Measurements from ENCODE around the gene PEBP1.

The PEBP1 gene

DNA sequence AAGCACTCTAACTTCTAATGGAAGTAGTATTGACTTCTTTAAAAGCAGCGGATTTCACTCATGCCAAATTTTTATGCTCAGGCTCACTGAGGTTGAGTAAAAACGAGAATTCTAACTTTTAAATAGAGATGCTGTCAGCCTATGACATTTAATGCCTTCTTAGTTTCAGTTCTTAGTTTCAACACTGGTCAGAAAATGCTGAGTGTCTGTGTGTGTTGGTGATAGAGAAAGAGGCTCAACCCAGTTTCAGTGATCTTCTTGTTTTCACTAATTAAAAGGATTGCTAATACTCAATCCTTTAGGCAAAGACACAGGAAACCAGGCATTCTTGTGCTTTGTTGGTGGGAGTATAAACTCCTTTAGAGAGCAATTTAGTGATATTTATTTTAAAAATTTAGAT lies 31.0 kb downstream of the PEBP1 start:
- no peaks in the 10 kb centered on the region for H3K4me1 ChIP-seq (ENCODE audit: control insufficient read depth, insufficient read depth, low read length, unreplicated experiment)
- H3K4me3 ChIP-seq (ENCODE audit: low read depth, low read length) = no peak overlapping the region
- H3K27me3 ChIP-seq (ENCODE audit: insufficient read depth, low read length) = no peaks in the 10 kb centered on the region
- H3K36me3 ChIP-seq (ENCODE audit: insufficient read depth, low read length) = peaks cover 14% of the 10 kb centered on the region
- H3K79me2 ChIP-seq (ENCODE audit: control insufficient read depth, insufficient read depth, low read length, unreplicated experiment) = no peaks in the 10 kb centered on the region
- no peak overlapping the region for H3K27ac ChIP-seq (ENCODE audit: low read depth, low read length)
- H2AFZ ChIP-seq (ENCODE audit: low read length, unreplicated experiment) = no peak overlapping the region

DNA sequence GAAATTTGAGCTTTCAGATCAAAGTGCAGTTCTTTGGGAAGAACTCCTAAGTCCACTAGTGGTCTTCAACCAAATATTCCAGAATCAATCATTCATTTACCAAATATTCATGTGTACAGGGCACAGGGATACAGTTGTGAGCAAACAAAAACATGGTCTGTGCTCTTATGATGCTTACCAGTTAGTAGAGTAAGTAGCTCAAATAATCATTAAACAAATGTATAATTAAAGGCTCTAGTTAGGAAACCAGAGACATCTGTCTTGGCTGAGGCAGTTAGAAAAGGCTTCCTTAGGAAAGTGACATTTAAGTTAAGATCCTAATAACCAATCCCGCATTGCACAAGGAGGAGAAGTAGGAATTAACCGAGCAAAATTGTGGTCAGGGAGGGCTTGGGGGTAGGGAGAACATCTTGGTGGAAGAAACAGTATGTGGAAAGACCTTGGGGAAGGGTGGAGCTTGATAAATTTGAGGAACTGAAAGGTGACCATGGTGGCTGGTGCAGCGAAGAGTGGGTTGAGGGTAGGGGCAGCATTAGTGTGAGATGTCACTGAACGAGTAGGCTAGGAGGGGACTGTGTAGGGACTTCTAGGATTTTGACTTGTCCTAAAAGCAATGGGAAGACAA lies 40.0 kb downstream of the PEBP1 start:
- H3K27ac ChIP-seq (ENCODE audit: low read depth, low read length) = no peak overlapping the region
- no peaks in the 10 kb centered on the region for H3K4me1 ChIP-seq (ENCODE audit: control insufficient read depth, insufficient read depth, low read length, unreplicated experiment)
- no peak overlapping the region for H3K4me3 ChIP-seq (ENCODE audit: low read depth, low read length)
- no peaks in the 10 kb centered on the region for H3K27me3 ChIP-seq (ENCODE audit: insufficient read depth, low read length)
- no peak overlapping the region for H2AFZ ChIP-seq (ENCODE audit: low read length, unreplicated experiment)
- peaks cover 21% of the 10 kb centered on the region for H3K36me3 ChIP-seq (ENCODE audit: insufficient read depth, low read length)
- H3K79me2 ChIP-seq (ENCODE audit: control insufficient read depth, insufficient read depth, low read length, unreplicated experiment) = no peaks in the 10 kb centered on the region

DNA sequence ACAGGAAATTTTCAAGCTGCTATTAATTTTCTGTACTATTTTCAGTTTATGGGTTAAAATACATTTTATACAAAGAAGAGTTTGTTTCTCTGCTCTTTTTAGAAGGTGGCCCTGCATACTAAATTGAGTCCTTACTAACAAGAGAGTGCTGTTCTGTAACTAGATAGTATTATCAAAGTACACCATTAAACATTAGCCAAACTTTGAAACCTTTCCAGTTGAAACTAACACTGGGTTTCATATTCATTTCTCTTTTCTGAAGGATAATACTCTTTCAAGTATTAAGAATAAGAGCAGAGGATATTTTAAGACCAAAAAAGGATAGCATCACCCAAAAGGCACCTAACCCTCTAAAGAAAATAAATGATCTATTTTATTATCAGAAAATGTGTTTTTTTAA lies 47.2 kb downstream of the PEBP1 start:
- no peak overlapping the region for H2AFZ ChIP-seq (ENCODE audit: low read length, unreplicated experiment)
- no peaks in the 10 kb centered on the region for H3K36me3 ChIP-seq (ENCODE audit: insufficient read depth, low read length)
- peaks cover 49% of the 10 kb centered on the region for H3K4me1 ChIP-seq (ENCODE audit: control insufficient read depth, insufficient read depth, low read length, unreplicated experiment)
- peak overlapping the region; percentile 40; the same call in 1 of the 2 replicates for H3K27ac ChIP-seq (ENCODE audit: low read depth, low read length)
- H3K27me3 ChIP-seq (ENCODE audit: insufficient read depth, low read length) = no peaks in the 10 kb centered on the region
- peaks cover 7% of the 10 kb centered on the region for H3K79me2 ChIP-seq (ENCODE audit: control insufficient read depth, insufficient read depth, low read length, unreplicated experiment)
- no peak overlapping the region for H3K4me3 ChIP-seq (ENCODE audit: low read depth, low read length)

DNA sequence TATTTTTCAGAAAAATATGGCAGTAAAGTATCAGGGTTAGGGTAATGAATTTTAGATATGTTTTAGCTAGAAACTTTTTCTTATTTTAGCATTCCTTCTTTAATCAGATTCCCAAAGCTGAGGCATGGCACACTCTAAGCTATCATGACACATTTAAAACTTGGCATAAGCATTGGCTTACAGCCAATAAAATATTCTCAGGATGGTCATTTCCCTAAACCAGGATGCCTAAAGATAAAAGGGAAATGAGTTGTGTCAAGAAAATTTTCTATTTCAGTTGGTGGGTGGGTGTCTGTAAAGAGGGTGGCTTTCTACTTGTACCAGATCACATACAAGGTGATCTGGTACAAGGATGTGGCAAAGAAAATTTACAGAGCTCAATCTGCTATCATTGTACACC lies 47.8 kb downstream of the PEBP1 start:
- Histone ChIP-seq H3K4me3 (ENCODE audit: low read depth, low read length) (no peak overlapping the region), H3K4me1 (ENCODE audit: control insufficient read depth, insufficient read depth, low read length, unreplicated experiment) (peaks cover 53% of the 10 kb centered on the region), H3K27me3 (ENCODE audit: insufficient read depth, low read length) (no peaks in the 10 kb centered on the region), H3K27ac (ENCODE audit: low read depth, low read length) (peak overlapping the region; percentile 40), H2AFZ (ENCODE audit: low read length, unreplicated experiment) (no peak overlapping the region), H3K79me2 (ENCODE audit: control insufficient read depth, insufficient read depth, low read length, unreplicated experiment) (peaks cover 11% of the 10 kb centered on the region), H3K36me3 (ENCODE audit: insufficient read depth, low read length) (no peaks in the 10 kb centered on the region)

DNA sequence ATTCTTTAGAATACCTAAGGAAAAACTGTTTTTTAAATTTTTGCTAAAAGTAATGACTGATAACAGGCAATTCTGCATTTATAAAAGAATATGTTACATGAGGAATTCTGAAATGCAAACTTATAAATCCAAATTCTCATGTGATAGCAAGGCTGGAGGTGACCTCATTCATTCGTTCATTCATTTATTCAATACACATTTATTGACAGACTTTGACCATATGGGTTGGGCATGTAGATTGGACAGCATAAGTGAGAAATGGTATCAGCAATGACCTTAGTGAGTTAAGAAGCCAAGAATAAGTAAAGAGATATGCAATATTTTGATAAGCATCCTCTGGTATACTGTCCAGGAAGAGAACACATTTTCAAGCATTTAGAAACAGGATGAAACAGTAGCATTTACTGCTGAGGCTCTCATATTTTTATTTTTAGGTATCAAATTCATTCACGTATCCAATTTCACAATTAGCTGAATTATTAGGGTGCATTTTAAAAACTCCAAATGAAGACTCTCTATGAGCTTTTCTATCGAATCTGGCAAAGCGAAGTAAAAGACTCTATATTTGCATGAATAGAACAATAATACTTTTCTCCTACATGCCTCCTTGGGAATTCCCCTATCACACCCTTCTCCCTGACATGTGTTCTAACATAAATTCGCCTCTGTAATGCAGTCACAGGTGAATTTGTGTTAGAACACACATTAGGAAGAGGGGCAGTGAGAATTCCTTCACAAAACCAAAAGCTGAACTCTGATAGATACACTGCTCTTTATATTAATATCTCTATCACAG lies 49.9 kb downstream of the PEBP1 start:
- no peak overlapping the region for H3K4me3 ChIP-seq (ENCODE audit: low read depth, low read length)
- no peak overlapping the region for H3K27ac ChIP-seq (ENCODE audit: low read depth, low read length)
- peaks cover 14% of the 10 kb centered on the region for H3K79me2 ChIP-seq (ENCODE audit: control insufficient read depth, insufficient read depth, low read length, unreplicated experiment)
- H3K36me3 ChIP-seq (ENCODE audit: insufficient read depth, low read length) = no peaks in the 10 kb centered on the region
- peaks cover 56% of the 10 kb centered on the region for H3K4me1 ChIP-seq (ENCODE audit: control insufficient read depth, insufficient read depth, low read length, unreplicated experiment)
- no peak overlapping the region for H2AFZ ChIP-seq (ENCODE audit: low read length, unreplicated experiment)
- H3K27me3 ChIP-seq (ENCODE audit: insufficient read depth, low read length) = no peaks in the 10 kb centered on the region

- peak overlapping the region; percentile 71 for H2AFZ ChIP-seq (ENCODE audit: low read length, unreplicated experiment)
- peak overlapping the region; percentile 37; the same call in 1 of the 2 replicates for H3K27ac ChIP-seq (ENCODE audit: low read depth, low read length)
- peak overlapping the region; percentile 71 for H3K4me3 ChIP-seq (ENCODE audit: low read depth, low read length)
- H3K4me1 ChIP-seq (ENCODE audit: control insufficient read depth, insufficient read depth, low read length, unreplicated experiment) = peaks cover 48% of the 10 kb centered on the region
- no peaks in the 10 kb centered on the region for H3K27me3 ChIP-seq (ENCODE audit: insufficient read depth, low read length)
- H3K36me3 ChIP-seq (ENCODE audit: insufficient read depth, low read length) = no peaks in the 10 kb centered on the region
- H3K79me2 ChIP-seq (ENCODE audit: control insufficient read depth, insufficient read depth, low read length, unreplicated experiment) = peaks cover 14% of the 10 kb centered on the region
Measured at GRCh38 chr12:118187751-118188435, 52.0 kb downstream of the PEBP1 start.

- Histone ChIP-seq H3K4me3 (ENCODE audit: low read depth, low read length) (peak overlapping the region; percentile 71), H3K27ac (ENCODE audit: low read depth, low read length) (peak overlapping the region; percentile 37; the same call in 1 of the 2 replicates), H3K4me1 (ENCODE audit: control insufficient read depth, insufficient read depth, low read length, unreplicated experiment) (peaks cover 39% of the 10 kb centered on the region), H3K79me2 (ENCODE audit: control insufficient read depth, insufficient read depth, low read length, unreplicated experiment) (peaks cover 14% of the 10 kb centered on the region), H3K36me3 (ENCODE audit: insufficient read depth, low read length) (no peaks in the 10 kb centered on the region), H2AFZ (ENCODE audit: low read length, unreplicated experiment) (peak overlapping the region; percentile 71), H3K27me3 (ENCODE audit: insufficient read depth, low read length) (no peaks in the 10 kb centered on the region)
Measured at GRCh38 chr12:118188690-118189371, 52.9 kb downstream of the PEBP1 start.

- H3K27me3 ChIP-seq (ENCODE audit: insufficient read depth, low read length) = no peaks in the 10 kb centered on the region
- H3K4me1 ChIP-seq (ENCODE audit: control insufficient read depth, insufficient read depth, low read length, unreplicated experiment) = peaks cover 30% of the 10 kb centered on the region
- H3K27ac ChIP-seq (ENCODE audit: low read depth, low read length) = peak overlapping the region; percentile 71
- H3K79me2 ChIP-seq (ENCODE audit: control insufficient read depth, insufficient read depth, low read length, unreplicated experiment) = peaks cover 14% of the 10 kb centered on the region
- H2AFZ ChIP-seq (ENCODE audit: low read length, unreplicated experiment) = peak overlapping the region; percentile 73
- H3K4me3 ChIP-seq (ENCODE audit: low read depth, low read length) = peak overlapping the region; percentile 71
- no peaks in the 10 kb centered on the region for H3K36me3 ChIP-seq (ENCODE audit: insufficient read depth, low read length)
Measured at GRCh38 chr12:118189741-118190191, 53.8 kb downstream of the PEBP1 start.

- Histone ChIP-seq H3K36me3 (ENCODE audit: insufficient read depth, low read length) (no peaks in the 10 kb centered on the region), H2AFZ (ENCODE audit: low read length, unreplicated experiment) (peak overlapping the region; percentile 73), H3K79me2 (ENCODE audit: control insufficient read depth, insufficient read depth, low read length, unreplicated experiment) (peaks cover 14% of the 10 kb centered on the region), H3K27me3 (ENCODE audit: insufficient read depth, low read length) (no peaks in the 10 kb centered on the region), H3K4me1 (ENCODE audit: control insufficient read depth, insufficient read depth, low read length, unreplicated experiment) (peaks cover 26% of the 10 kb centered on the region), H3K27ac (ENCODE audit: low read depth, low read length) (peak overlapping the region; percentile 71), H3K4me3 (ENCODE audit: low read depth, low read length) (peak overlapping the region; percentile 71)
Measured at GRCh38 chr12:118190266-118190665, 54.3 kb downstream of the PEBP1 start.

- peaks cover 5% of the 10 kb centered on the region for H3K4me1 ChIP-seq (ENCODE audit: control insufficient read depth, insufficient read depth, low read length, unreplicated experiment)
- H3K4me3 ChIP-seq (ENCODE audit: low read depth, low read length) = no peak overlapping the region
- no peak overlapping the region for H3K27ac ChIP-seq (ENCODE audit: low read depth, low read length)
- H3K27me3 ChIP-seq (ENCODE audit: insufficient read depth, low read length) = no peaks in the 10 kb centered on the region
- no peak overlapping the region for H2AFZ ChIP-seq (ENCODE audit: low read length, unreplicated experiment)
- H3K36me3 ChIP-seq (ENCODE audit: insufficient read depth, low read length) = no peaks in the 10 kb centered on the region
- H3K79me2 ChIP-seq (ENCODE audit: control insufficient read depth, insufficient read depth, low read length, unreplicated experiment) = peaks cover 4% of the 10 kb centered on the region
Measured at GRCh38 chr12:118193477-118193876, 57.6 kb downstream of the PEBP1 start.

Measured in ACC112 (cell line).